ENCODE results near the gene CELF2.
"Not testable (repeated sequence)": the region's sequence is repeated elsewhere in the genome, so short reads cannot be mapped to it uniquely, and the experiment has no call there.

Gene CELF2

DNA sequence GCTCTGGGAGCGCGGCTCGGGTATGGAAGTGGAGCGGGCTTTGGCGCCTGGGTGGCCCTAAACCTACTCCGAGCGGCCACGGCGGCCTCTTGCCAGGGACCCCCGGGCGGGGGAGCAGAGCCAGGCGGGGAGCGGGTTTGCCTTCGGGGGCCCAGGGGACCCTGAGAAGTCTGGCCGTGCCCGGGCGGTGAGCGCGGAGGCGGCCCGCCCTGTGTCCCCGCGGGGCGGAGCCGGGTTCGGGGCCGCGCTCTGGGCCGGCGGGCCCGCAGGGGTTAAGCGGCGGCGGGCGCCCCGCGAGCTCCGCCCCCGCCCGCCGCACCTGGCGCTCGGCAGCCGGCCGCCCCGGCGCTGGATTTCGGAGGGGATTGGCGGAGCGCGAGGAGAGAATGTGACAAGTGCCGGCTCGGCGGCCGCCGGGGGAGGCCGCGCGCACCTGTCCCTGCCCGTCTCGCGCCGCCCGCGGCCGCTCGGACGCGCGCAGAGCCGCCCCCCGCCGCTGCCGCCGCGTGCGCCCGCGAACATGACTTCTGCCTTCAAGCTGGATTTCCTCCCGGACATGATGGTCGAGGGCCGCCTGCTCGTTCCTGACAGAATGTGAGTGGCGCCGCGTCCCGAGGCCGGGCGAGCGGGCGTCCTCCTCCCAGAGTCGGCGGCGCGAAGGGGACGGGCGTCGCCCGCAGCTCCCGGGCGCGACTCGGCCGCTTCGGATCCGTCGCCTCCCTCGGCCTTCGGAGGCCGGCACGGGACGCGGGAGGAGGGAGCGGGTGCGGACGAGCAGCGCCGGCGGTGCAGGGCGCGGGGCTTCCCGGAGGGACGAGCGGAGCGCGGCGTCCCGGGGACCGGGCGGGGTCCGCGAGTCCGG is at the start of gene CELF2:
CELF2 (plus strand) TSS at position 303 of the 862 bp plus-strand sequence; CDS start at position 521, 218 bp downstream.
- no peak for DNase-seq

DNA sequence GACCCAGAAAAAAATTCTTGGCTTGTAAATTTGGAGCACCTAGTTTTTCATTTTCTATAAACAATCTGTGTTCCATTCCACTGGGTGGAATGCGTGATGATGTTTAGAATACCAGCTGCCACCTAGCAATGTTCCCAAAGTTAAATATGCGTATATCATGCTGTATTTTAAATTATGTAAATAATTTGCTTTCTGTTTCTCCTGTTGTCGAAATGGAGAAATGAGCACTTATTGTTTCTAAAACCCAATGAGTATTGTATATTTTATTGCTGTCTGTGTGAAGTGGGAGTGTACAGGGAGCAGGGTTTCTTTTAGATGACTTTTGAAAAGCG is 49.4 kb upstream of the CELF2 start:
- DNase-seq, result no peak

DNA sequence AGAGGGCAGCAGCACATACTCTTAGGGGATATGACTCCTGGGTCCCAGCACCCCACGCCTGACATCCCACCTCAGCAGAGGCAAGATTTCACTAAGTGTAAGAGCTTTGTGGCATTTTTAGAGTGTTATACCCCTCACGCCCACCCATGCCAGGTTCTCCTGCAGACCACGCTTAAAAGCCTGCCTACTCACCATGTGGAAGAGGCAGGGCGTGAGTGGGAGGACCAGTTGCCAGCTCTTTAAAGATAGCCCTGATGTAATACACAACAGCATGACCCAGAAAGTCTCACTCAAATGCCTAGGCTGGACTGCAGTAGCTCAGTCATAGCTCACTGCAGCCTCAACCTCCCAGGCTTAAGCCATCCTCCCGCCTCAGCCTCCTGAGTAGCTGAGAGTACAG is 44.4 kb upstream of the CELF2 start:
- DNase-seq, result no peak

DNA sequence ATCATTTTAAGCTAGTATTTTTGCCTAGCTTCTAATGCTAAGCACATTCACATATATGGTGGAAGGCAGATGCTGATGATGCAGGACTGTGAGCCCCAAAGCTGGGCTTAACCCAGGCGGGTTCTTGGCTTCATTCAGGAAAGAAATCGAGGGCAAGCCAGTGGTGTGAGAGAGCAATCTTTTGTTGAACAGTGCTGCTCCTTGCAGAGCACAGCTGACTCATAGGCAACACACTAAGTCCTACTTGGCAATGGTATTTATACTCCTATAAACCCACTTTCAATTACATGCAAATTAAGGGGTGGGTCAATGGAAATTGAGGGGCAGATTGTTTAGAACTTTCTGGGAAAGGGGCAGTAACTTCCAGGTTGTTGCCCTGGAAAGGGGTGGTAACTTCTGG is 42.0 kb upstream of the CELF2 start:
- no peak for DNase-seq

DNA sequence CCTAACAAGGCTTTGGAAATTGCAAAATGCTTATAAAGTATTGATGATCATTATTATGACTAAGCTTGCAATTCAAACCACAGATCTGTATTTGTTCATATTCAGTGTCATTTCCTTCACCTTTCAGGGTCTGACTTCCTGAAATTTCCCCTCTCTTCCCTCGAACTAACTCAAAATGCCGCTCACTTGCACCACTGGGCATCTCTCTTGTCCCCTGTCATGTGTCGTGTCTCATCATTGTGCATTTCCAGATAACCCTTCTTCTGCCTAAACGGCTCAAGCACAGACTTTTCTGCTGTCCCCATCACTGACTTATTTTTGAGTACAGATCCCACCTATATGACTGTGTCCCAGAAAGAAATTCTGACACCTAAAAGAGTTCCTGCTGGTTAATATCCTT is 41.0 kb upstream of the CELF2 start:
- no peak for DNase-seq

DNA sequence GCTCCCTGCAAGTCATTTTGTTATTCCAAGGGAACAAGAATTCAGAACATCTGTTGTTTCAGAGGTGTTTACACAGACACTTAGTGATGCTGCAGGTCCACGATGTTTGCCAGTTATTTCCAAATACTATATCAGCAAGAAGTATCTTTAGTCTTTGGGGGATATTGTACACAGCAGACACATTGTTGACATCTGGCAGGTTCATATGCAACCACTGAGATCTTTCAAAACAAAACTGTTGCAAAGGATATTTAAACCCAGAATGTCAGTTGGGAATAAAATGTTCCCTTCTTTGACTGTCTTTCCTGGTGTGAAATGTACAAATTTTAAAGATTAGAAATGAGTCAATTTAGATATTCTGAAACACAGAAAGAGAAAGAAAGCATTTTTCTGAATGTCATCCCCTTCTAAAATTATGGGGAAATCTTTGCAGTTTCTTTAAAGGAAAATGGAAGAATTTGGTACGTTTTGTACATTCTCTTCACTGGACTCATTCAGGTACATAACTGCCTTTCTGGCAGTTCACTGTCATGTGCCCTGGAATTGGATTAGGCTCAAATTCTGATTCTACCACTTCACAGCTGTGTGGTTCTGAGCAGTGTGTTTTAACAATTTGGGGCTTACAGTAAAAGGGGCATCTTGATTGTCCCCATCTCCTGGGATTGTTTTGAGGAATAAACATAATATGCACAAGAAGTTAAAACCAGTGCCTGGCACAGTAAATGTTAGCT is 40.3 kb upstream of the CELF2 start:
- no peak for DNase-seq

DNA sequence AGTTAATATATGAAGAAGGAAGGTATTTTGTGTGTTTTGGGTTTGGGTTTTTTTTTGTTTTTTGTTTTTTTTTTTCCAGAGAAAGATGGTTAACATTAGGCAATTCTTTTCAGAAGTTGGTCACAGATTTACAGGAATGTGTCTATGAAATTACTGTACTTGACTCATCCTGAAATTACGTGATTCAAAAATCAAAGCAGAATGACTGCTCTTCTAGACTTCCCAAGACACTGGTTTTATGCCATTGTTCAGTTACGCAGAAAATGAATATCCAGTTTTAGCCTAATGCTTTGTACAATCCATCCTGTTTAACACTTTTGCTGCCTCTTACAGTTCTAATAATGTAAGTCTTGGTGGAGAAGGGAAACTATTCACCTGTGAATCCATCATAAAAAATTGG is 39.7 kb upstream of the CELF2 start:
- DNase-seq, result no peak

DNA sequence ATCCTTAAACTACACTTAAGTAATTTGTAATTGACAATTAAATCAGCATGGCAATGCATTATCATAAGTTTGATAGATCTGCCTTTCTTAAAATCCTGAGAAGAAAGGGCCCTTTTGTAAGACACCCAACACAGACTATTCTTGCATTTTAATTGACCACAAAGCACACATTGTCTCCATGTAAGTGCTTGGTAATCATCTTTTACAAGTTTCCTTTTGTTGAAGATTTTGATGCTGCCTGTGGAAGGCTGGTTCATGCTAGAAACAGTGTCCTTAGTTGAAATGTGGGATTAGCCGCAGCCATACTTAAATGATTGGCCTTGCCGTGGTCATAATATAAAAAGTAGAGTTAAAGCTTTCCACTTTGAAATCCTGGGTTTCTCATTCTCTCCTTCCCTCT is 32.3 kb upstream of the CELF2 start:
- DNase-seq, result no peak

DNA sequence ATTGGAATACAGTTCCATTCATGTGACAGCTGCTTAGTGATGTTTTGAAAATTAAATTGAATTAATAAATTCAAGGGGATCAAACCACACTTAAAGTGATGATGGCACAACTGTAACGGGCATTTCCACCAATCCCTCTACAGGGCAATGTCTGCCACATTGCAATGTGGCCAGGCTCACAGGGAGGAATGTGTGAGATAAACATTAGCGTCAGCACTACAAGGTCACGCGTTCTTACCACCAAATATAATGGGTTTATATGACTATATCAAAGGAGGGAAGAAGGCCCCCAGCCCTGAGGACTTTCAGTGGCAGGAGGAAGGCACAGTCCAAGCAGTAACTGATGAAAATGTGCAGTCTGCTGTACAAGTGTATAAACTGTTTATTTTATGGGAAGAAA is 31.1 kb upstream of the CELF2 start:
- no peak for DNase-seq

DNA sequence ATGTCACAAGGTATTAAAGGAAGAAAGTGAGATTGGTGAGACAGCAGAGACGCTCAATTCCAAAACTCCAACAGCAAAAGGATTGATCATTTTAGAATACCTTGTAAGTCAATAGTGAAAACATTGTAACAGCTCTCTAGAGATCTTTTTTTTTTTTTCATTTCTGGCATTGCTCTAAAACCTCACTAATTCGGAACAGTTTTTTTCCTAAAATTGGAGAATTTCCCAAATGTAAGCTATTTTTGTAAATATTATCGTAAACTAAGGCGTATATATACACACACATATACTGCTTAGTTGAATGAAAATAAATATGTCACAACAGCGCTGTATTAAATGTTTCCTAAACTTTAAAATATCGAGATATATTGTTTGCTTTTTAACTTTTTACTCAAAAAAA is 30.6 kb upstream of the CELF2 start:
- DNase-seq, result no peak

DNA sequence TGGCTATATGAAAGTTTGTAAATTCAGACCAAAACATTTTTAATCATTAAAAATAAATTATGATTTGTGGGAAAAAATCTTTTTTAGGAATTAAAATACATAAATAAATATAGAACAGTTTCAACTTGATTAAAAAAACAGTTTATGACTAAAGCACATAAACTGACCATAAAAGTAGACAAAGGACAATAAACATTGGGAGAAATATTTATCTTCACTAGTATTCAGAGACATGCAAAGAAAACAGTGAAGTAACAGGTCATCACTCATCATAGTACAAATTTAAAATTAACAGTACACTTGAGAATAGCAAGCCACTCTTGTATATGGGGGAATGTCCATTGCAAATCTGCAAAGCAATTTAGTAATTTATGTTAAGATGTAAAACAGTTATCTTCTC is 28.0 kb upstream of the CELF2 start:
- no peak for DNase-seq

DNA sequence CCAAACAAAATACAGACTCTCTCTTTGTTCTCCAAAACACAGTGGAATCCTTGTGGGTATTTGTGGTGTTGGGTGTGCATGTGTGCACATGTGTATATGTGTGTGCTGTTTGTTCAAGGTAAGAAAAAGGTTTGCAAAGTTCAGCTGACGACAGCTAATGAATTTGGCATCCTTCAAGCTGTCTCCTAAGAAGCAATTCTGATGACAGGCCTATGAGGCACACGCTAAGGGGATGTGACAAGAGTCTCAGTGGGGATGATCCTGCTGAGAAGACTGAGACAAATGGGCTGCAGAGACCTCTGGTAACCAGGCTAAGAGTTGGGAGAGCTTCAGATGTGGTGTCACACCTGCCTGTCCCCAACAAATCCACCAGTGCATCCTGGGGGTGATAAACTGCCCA is 26.5 kb upstream of the CELF2 start:
- DNase-seq, result no peak

DNA sequence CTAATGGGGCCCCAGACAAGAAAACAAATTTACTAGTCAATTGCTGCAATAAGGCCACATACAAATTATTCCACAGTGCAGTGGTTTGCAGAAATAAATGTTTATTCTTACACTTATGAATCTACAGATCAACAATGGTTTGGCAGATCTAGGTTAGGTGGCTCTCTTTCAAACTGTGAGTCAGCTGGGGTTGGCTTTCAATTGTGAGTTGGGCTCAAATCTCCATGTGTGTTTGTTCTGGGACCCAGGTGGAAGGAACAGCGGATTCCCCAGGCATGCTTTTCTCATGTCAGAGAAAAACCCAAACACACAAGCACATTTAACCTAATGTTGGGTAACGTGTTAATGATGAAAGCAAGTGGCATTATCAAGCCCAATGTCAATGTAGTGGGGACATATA is 25.6 kb upstream of the CELF2 start:
- no peak for DNase-seq

DNA sequence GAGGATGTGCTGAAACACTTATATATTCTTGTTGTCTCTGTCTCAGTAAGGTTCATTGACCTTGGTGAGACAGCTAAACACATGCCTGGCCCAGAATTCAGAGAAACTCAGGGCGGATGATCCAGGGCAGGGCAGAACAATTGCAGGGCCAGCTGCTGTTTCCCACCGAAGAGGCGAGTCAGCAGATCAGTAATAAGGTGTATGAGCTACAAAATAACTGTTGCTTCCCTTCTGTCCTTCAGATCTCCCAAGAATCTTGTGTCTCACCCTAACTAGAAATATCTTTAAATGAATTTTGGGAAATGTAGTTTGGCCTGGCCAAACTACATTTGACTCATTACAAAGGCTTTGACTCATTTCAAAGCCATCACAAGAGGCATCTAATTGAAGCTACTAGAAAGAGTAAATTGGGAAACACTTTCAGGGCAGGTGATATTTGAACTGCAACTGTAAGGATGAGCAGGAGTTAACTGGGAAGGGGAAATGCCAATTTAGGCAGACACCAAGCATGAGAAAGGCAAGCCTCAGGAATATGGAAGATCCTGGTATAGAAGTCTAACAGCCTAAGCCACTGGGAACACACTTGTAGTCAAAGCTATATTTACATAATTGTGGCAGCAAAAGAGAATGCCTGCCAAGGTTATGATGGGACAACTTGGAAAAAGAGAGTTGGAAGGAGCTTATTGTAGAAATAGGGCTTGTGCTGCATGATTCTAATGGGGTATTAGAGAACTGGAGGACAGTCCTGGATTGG is 24.5 kb upstream of the CELF2 start:
- no peak for DNase-seq

DNA sequence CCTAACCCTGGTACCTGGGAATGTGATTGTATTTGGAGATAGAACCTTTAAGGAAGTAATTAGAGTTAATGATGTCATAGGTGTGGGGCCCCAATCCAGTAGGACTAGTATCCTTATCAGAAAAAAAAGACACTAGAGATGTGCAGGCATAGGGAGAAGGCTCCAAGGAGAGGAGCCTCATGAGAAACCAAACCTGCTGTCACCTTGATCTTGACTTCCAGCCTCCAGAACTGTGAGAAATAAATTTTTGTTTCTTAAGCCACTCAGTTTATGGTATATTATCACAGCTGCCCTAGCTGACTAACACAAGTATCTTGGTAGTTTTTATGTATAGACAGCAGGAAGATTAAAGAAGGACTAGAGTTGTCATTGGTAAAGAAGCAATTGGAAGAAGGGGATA is 23.9 kb upstream of the CELF2 start:
- DNase-seq, result no peak

DNA sequence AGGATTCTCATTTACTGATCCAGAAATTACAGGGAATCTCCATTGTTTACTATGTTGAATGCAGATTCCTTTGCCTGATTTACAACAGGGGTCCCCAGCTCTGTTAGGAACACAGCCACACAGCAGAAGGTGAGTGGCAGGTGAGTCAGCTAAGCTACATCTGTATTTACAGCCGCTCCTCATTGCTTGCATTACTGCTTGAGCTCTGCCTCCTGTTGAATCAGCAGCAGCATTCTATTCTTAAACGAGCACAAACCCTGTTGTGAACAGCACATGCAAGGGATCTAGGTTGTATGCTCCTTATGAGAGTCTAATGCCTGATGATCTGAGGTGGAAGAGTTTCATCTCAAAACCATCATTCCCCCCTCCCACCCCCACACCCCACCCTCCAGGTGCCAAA is 23.3 kb upstream of the CELF2 start:
- no peak for DNase-seq

DNA sequence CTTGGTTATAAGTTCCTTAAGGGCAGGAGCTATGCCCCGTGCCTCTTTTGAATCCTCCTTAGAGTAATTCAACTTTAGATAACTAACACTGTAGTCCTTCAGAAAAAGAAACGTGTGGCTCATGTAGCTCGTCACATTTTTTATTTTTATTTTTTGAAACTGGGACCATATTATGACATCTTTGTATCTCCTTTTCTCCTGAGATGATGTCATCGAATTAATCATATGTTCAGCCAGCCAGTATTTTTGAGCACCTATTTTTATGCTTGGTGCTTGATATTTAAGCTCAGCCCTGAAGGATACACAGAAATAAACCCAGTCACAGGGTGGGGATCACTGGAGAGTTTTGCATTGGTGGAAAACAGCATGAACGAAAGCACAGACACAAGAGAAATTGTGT is 22.6 kb upstream of the CELF2 start:
- DNase-seq, result no peak

DNA sequence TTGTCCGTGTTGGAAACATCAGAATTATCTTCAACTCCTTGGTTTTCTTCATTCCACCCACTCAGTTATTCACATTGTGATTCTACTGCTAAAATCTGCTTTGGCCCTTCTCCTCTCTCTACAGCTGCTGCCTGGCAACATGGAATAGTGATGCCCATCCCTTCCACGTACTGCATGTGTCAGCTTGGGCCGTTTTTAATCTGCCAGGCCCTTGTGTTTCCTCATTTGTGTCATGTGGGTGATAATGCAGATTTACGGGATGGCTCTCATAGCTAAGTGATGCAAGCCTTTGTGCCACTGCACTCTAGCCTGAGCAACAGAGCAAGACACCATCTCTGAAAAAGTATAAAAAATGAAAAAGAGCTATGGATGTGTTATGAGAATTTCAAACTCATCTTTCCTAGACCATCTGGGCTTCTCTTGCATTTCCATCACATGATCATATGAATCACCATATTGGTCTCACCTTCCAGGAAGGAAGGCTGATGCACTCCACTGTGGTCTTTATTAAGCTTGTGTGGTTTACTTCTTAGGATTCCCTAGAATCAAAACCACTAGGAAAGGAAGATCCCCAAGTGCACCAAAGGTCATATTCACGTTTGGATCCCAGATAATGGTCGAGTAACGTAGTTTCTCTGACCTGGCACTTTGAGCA is 20.6 kb upstream of the CELF2 start:
- no peak for DNase-seq

DNA sequence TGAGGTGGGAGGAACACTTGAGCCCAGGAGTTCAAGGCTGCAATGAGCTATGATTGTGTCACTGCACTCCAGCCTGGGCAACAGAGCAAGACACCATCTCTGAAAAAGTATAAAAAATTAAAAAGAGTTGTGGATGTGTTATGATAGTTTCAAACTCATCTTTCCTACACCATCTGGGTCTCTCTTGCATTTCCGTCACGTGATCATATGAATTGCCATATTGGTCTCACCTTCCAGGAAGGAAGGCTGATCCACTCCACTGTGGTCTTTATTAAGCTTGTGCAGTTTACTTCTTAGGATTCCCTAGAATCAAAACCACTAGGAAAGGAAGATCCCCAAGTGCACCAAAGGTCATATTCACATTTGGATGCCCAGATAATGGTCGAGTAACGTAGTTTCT is 18.2 kb upstream of the CELF2 start:
- not testable (repeated sequence) for DNase-seq

DNA sequence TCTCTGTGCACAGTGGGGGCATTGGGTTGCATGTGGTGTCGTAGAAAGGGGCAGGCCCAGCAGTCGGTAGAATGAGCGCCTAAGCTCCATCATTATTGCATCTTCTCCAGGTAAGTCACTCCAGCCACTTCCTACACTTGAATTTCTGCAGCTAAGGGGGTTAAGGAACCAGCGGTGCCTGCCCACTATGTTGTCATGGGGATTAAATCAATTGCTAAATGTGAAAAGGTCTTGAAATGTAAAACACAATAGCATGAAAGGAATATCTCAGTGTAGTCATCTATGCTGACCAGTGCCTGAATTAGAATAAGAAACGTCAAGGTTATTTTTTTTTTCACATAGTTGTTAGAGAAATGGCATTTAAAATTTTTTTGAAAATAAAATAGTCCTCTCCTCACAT is 15.2 kb upstream of the CELF2 start:
- no peak for DNase-seq

DNA sequence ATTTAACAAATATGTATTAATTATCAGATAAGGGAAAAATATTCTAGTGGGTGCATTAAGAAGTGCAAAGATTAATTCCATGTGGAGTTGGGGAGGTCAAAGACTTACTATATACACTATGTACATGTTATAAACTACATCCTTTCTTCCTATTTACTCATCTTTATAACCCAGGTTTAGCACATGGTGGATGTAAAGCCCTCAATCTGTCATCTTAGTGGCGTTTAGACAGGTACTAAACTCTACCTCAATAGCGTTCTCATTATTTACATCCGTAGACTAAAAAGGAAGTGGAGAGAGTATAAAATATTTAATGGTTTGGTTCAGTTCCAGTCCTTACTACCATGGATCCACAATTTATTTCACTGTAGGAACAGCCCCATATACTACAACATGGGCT is 14.8 kb upstream of the CELF2 start:
- DNase-seq, result no peak

DNA sequence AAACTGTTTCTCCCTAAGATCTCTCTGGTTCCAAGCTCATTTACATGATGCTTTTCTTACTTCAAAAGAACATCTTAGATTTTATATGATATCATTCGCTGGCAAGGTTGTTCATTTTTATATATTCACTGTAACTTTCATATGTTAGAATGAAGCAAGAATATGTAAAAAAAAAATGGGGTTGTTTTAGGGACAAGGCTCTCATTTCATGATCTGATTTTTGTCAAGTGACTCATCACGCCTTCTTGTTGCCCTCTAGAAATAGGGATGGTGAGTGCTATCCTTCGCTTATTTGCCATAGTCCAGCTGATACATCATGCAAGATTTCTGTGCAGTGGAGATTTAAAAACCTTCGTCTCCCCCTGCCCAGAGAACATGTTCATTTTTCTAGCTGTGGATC is 14.0 kb upstream of the CELF2 start:
- DNase-seq, result no peak
